Astrocyte (in vitro differentiated cells and primary cell): ENCODE measurements around the gene KRT72.

Source experiments
- EZH2 ChIP-seq: IDR thresholded peaks from 2 replicates; pipeline ENCODE4 v1.6.1; 2012; ENCODE audit warnings: mild to moderate bottlenecking, low read length, inconsistent platforms; ENCODE audit not compliant: insufficient read depth
- TF ChIP-seq, protein P1 (sequence below): IDR thresholded peaks from 2 replicates; pipeline ENCODE4 v1.5.1; 2011; ENCODE audit warnings: low read depth, mild to moderate bottlenecking, inconsistent platforms, low read length, moderate library complexity; ENCODE audit not compliant: insufficient read depth

DNA sequence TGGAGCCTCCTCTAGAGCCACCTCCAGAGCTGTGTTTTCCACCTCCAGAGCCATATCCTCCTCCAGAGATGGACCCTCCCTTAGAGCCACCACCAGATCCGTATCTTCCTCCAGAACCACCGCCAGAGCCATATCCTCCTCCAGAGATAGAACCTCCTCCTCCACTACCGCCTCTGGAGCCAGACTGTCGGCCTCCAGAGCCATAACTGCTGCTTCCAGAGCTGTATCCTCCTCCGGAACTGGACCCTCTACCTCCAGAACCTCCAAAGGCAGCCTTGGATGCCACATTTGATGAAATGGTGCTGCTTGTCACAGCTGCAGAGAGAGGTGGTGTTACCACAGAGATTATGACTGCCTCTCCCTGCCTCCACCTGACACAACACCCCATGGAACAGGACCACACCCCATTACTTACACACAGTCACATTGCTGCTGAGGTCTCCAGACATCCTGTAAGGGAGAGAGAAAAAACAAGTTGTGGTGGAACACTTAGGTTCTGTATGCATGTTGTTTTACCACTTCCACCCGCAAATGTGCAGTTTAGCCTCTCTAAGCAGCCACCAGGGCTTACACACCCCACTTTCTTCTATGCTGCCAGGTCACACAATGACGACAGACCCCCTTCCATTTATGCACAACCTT lies 44.0 kb upstream of the KRT72 start:
- TF ChIP-seq, protein P1, sequence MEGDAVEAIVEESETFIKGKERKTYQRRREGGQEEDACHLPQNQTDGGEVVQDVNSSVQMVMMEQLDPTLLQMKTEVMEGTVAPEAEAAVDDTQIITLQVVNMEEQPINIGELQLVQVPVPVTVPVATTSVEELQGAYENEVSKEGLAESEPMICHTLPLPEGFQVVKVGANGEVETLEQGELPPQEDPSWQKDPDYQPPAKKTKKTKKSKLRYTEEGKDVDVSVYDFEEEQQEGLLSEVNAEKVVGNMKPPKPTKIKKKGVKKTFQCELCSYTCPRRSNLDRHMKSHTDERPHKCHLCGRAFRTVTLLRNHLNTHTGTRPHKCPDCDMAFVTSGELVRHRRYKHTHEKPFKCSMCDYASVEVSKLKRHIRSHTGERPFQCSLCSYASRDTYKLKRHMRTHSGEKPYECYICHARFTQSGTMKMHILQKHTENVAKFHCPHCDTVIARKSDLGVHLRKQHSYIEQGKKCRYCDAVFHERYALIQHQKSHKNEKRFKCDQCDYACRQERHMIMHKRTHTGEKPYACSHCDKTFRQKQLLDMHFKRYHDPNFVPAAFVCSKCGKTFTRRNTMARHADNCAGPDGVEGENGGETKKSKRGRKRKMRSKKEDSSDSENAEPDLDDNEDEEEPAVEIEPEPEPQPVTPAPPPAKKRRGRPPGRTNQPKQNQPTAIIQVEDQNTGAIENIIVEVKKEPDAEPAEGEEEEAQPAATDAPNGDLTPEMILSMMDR: no peak
- TF ChIP-seq EZH2: no peak
